Karpas-422 (cell line): Measurements from ENCODE around the gene LAX1. TPM values are rescaled to one million over a fixed set of nuclear protein-coding genes. Genes with fewer than 3 reads are reported as not detected.
A peak's percentile ranks its signal among the peaks of the same experiment; 100 is the strongest.

Experiments
- DNase-seq: peaks from one replicate; pipeline ENCODE4 v3.0.0-alpha.2; 2015
- H2AFZ ChIP-seq: fragments of 200-600 bp; sonication (generic); 2 replicates; pipeline ENCODE4 v1.6.1; 2014; ENCODE audit warnings: antibody characterized with exemption, low read length, mixed read lengths
- H3K27ac ChIP-seq: fragments of 200-600 bp; sonication (generic); 2 replicates; pipeline ENCODE4 v1.5.1; 2014; ENCODE audit warnings: mild to moderate bottlenecking, low read length, moderate library complexity
- H3K27me3 ChIP-seq: fragments of 200-600 bp; sonication (generic); 2 replicates; pipeline ENCODE4 v1.6.1; 2014; ENCODE audit warnings: low read length, mixed read lengths
- H3K36me3 ChIP-seq: fragments of 200-600 bp; sonication (generic); 2 replicates; pipeline ENCODE4 v1.6.1; 2014; ENCODE audit warnings: low read length, mixed read lengths; ENCODE audit not compliant: insufficient read depth
- H3K4me1 ChIP-seq: fragments of 200-600 bp; sonication (generic); 2 replicates; pipeline ENCODE4 v1.6.1; 2014; ENCODE audit warnings: mild to moderate bottlenecking, low read length, mixed read lengths
- H3K4me2 ChIP-seq: fragments of 200-600 bp; sonication (generic); 2 replicates; pipeline ENCODE4 v1.6.1; 2014; ENCODE audit warnings: low read length, low read depth, mild to moderate bottlenecking; ENCODE audit not compliant: poor library complexity, severe bottlenecking
- H3K4me3 ChIP-seq: fragments of 200-600 bp; sonication (generic); 2 replicates; pipeline ENCODE4 v1.5.1; 2014; ENCODE audit warnings: mild to moderate bottlenecking, antibody characterized with exemption, low read length, mixed read lengths
- H3K79me2 ChIP-seq: fragments of 200-600 bp; sonication (generic); 2 replicates; pipeline ENCODE4 v1.6.1; 2014; ENCODE audit warnings: mild to moderate bottlenecking, low read length, mixed read lengths
- H3K9ac ChIP-seq: fragments of 200-600 bp; sonication (generic); 2 replicates; pipeline ENCODE4 v1.6.0; 2014; ENCODE audit warnings: low read length
- H3K9me2 ChIP-seq: fragments of 200-600 bp; sonication (generic), shearing (Covaris generic); replicated peaks from 2 replicates; pipeline ENCODE4 v1.6.0; 2014; ENCODE audit warnings: mild to moderate bottlenecking, low read length, moderate library complexity; ENCODE audit not compliant: insufficient read depth
- H3K9me3 ChIP-seq: fragments of 300-700, 200-600 bp; sonication (generic); 2 replicates; pipeline ENCODE4 v1.6.1; 2014; ENCODE audit warnings: low read length, mixed read lengths
- H4K20me1 ChIP-seq: fragments of 200-600 bp; sonication (generic); 2 replicates; pipeline ENCODE4 v1.6.1; 2014; ENCODE audit warnings: mild to moderate bottlenecking, antibody characterized with exemption, low read length, low read depth; ENCODE audit not compliant: insufficient read depth
- total RNA-seq: library from RNA; depleted of rRNA; stranded (reverse); fragments of >200 nt; shearing (Covaris generic); gene quantifications from 2 replicates; pipeline ENCODE4 v1.2.3, GENCODE V29; 2014; ENCODE audit warnings: low replicate concordance

The LAX1 gene
- total RNA-seq, 1 experiment from 2014 or later: not detected

DNA sequence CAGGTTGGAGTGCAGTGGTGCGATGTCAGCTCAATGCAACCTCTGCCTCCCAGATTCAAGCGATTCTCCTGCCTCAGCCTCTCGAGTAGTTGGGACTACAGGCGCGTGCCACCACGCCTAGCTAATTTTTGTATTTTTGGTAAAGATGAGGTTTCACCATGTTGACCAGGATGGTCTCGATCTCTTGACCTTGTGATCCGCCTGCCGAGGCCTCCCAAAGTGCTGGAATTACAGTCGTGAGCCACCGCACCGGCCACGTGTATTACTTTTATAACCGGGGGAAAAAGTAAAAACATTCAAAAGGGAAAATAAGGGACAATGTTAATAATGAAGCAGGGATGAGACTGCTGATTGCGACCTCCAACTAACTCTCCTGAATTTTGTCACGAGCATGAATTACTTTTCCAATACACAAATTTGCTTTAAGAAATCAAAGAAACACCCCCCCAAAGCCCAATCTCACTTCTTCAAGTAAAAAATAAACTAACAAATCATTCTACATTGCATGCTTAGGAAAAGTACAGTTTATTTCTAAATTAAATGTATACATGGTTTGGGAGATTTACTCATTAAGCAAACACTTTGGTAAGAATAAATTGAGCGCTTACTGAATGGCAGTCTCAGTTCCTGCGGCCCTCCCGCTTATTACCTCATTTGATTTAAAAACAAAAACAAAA is 29.9 kb downstream of the LAX1 start:
- peak overlapping the region; percentile 46 for H3K9ac ChIP-seq
- peak overlapping the region; percentile 65 for H3K4me2 ChIP-seq
- H4K20me1 ChIP-seq: peaks cover 21% of the 10 kb centered on the region
- H3K9me2 ChIP-seq: no peaks in the 10 kb centered on the region
- peaks cover 26% of the 10 kb centered on the region for H3K36me3 ChIP-seq
- H3K27ac ChIP-seq: no peak overlapping the region
- peaks cover 44% of the 10 kb centered on the region for H3K79me2 ChIP-seq
- no peaks in the 10 kb centered on the region for H3K27me3 ChIP-seq
- no peak for DNase-seq
- peak overlapping the region; percentile 42 for H3K4me3 ChIP-seq
- peak overlapping the region; percentile 92 for H2AFZ ChIP-seq
- H3K4me1 ChIP-seq: peaks cover 13% of the 10 kb centered on the region
- H3K9me3 ChIP-seq: no peaks in the 10 kb centered on the region

- H3K79me2 ChIP-seq: peaks cover 52% of the 10 kb centered on the region
- H3K27me3 ChIP-seq: no peaks in the 10 kb centered on the region
- peak within 1 kb of the TSS; percentile 92 for H2AFZ ChIP-seq
- H3K27ac ChIP-seq: peak within 1 kb of the TSS; percentile 73
- H3K4me1 ChIP-seq: peaks cover 13% of the 10 kb centered on the region
- H3K4me2 ChIP-seq: peak within 1 kb of the TSS; percentile 65
- H3K36me3 ChIP-seq: peaks cover 31% of the 10 kb centered on the region
- H4K20me1 ChIP-seq: peaks cover 26% of the 10 kb centered on the region
- peak within 1 kb of the TSS; percentile 71 for H3K4me3 ChIP-seq
- H3K9me2 ChIP-seq: no peaks in the 10 kb centered on the region
- DNase-seq: peak; percentile 99
- H3K9me3 ChIP-seq: no peaks in the 10 kb centered on the region
- peak within 1 kb of the TSS; percentile 89 for H3K9ac ChIP-seq
Observed at GRCh38 chr1:203795441-203796235, 30.7 kb downstream of the LAX1 start, which contains the start of the genes ZBED6 and ZC3H11A. TSS of gene ZBED6 (plus strand) at chr1:203795623. CDS start at chr1:203797523, 1,900 bp downstream. TSS of gene ZC3H11A (plus strand) at chr1:203795623. CDS start at chr1:203817071, 21,448 bp downstream.

DNA sequence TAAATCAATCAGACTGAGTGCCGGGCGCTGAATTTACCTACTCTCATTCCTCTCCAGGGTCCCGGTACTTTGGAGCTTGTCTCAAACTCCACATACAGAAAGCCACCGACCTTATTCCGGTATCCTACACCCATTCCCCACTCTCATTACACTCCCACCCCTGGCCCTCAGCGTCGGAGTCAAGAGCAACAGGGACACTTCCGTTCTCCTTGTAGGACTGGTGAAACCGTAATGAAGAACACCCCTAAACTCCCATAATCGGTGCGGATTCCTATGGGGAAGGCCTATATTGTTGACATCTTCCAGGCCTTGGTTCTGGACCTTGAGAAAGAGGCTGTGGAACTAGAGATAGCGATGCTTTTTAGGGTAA is 31.2 kb downstream of the LAX1 start:
- Histone ChIP-seq H3K4me1 (peaks cover 13% of the 10 kb centered on the region), H3K27me3 (no peaks in the 10 kb centered on the region), H3K9me3 (no peaks in the 10 kb centered on the region), H3K4me2 (peak overlapping the region; percentile 65), H3K4me3 (peak overlapping the region; percentile 71), H3K27ac (peak overlapping the region; percentile 73), H3K9ac (peak overlapping the region; percentile 89), H2AFZ (no peak overlapping the region), H3K9me2 (no peaks in the 10 kb centered on the region), H4K20me1 (peaks cover 28% of the 10 kb centered on the region), H3K79me2 (peaks cover 58% of the 10 kb centered on the region), H3K36me3 (peaks cover 37% of the 10 kb centered on the region)
- DNase-seq: peak; percentile 79

GRCh38 chr1:203797216-203797615 is 32.2 kb downstream of the LAX1 start:
- Histone ChIP-seq H3K4me3 (peak overlapping the region; percentile 71), H3K4me1 (peaks cover 13% of the 10 kb centered on the region), H3K9ac (no peak overlapping the region)

DNA sequence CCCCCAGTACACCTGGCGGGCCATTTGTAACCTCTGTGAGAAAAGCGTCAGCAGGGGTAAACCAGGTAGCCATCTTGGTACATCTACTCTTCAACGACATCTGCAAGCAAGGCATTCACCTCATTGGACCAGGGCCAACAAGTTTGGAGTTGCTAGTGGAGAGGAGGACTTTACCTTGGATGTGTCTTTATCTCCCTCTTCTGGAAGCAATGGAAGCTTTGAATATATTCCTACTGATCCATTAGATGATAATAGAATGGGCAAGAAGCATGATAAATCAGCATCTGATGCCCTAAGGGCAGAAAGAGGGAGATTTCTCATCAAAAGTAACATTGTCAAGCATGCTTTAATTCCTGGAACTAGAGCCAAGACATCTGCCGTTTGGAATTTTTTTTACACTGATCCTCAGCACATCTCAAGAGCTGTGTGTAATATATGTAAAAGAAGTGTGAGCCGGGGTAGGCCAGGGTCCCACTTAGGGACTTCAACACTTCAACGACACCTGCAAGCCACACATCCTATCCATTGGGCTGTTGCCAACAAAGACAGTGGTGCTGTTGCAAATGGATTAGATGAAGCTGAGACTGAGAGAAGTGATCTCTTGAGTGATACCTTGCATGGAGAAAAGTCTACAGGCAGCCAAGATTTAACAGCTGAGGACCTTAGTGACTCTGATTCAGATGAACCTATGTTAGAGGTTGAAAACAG is 33.1 kb downstream of the LAX1 start:
- Histone ChIP-seq H3K9me2 (no peaks in the 10 kb centered on the region), H3K79me2 (peaks cover 76% of the 10 kb centered on the region), H3K9ac (no peak overlapping the region), H4K20me1 (peaks cover 28% of the 10 kb centered on the region), H3K9me3 (no peaks in the 10 kb centered on the region), H3K4me1 (peaks cover 13% of the 10 kb centered on the region), H3K4me3 (no peak overlapping the region), H2AFZ (no peak overlapping the region), H3K4me2 (no peak overlapping the region), H3K27ac (no peak overlapping the region), H3K27me3 (no peaks in the 10 kb centered on the region), H3K36me3 (peaks cover 46% of the 10 kb centered on the region)
- DNase-seq: no peak

More at GRCh38 chr1:203797216-203797615, 32.2 kb downstream of the LAX1 start:
- no peaks in the 10 kb centered on the region for H3K9me2 ChIP-seq
- H3K9me3 ChIP-seq: no peaks in the 10 kb centered on the region
- peak overlapping the region; percentile 65 for H3K4me2 ChIP-seq
- no peak for DNase-seq
- H3K79me2 ChIP-seq: peaks cover 68% of the 10 kb centered on the region
- peaks cover 46% of the 10 kb centered on the region for H3K36me3 ChIP-seq
- H4K20me1 ChIP-seq: peaks cover 28% of the 10 kb centered on the region
- no peak overlapping the region for H2AFZ ChIP-seq
- H3K27ac ChIP-seq: no peak overlapping the region
- H3K27me3 ChIP-seq: no peaks in the 10 kb centered on the region

GRCh38 chr1:203799157-203799556 is 34.2 kb downstream of the LAX1 start:
- Histone ChIP-seq H3K36me3 (peaks cover 54% of the 10 kb centered on the region), H3K4me1 (peaks cover 13% of the 10 kb centered on the region), H3K9me3 (no peaks in the 10 kb centered on the region), H3K79me2 (peaks cover 87% of the 10 kb centered on the region), H3K27ac (no peak overlapping the region), H4K20me1 (peaks cover 28% of the 10 kb centered on the region), H2AFZ (no peak overlapping the region), H3K4me3 (no peak overlapping the region), H3K9me2 (no peaks in the 10 kb centered on the region), H3K27me3 (no peaks in the 10 kb centered on the region), H3K9ac (no peak overlapping the region), H3K4me2 (no peak overlapping the region)
- DNase-seq: no peak

- DNase-seq: no peak
- peaks cover 95% of the 10 kb centered on the region for H3K79me2 ChIP-seq
- H4K20me1 ChIP-seq: peaks cover 28% of the 10 kb centered on the region
- peaks cover 54% of the 10 kb centered on the region for H3K36me3 ChIP-seq
- no peak overlapping the region for H3K4me3 ChIP-seq
- H3K27me3 ChIP-seq: no peaks in the 10 kb centered on the region
- no peaks in the 10 kb centered on the region for H3K9me2 ChIP-seq
- H3K4me2 ChIP-seq: no peak overlapping the region
- peaks cover 11% of the 10 kb centered on the region for H3K4me1 ChIP-seq
- H2AFZ ChIP-seq: no peak overlapping the region
- no peak overlapping the region for H3K9ac ChIP-seq
- no peaks in the 10 kb centered on the region for H3K9me3 ChIP-seq
- H3K27ac ChIP-seq: no peak overlapping the region
Observed at GRCh38 chr1:203799971-203800370, 35.0 kb downstream of the LAX1 start.

- Histone ChIP-seq H4K20me1 (0 out of 2 replicates have a peak, but pooled peaks cover 5% of the 10 kb centered on the region), H3K36me3 (peaks cover 34% of the 10 kb centered on the region)
Observed at GRCh38 chr1:203805689-203806088, 40.7 kb downstream of the LAX1 start.

More at GRCh38 chr1:203805689-203806088, 40.7 kb downstream of the LAX1 start:
- Histone ChIP-seq H3K27me3 (no peaks in the 10 kb centered on the region), H3K9ac (no peak overlapping the region), H3K4me1 (no peaks in the 10 kb centered on the region), H3K9me3 (no peaks in the 10 kb centered on the region), H3K4me3 (no peak overlapping the region), H3K79me2 (peaks cover 93% of the 10 kb centered on the region), H3K27ac (no peak overlapping the region), H2AFZ (no peak overlapping the region), H3K9me2 (no peaks in the 10 kb centered on the region), H3K4me2 (no peak overlapping the region)
- DNase-seq: no peak
